ENCODE measurements around the gene SERAC1. TPM values are rescaled to one million over a fixed set of nuclear protein-coding genes. Genes with fewer than 3 reads are reported as not detected.

The SERAC1 gene
- total RNA-seq, 1 donor from 2014 or later: 9.5 TPM

- Histone ChIP-seq H3K4me3 (ENCODE audit: low read depth, low read length) (no peak overlapping the region), H3K27me3 (ENCODE audit: control insufficient read depth, insufficient read depth, low read length) (no peaks in the 10 kb centered on the region), H3K36me3 (ENCODE audit: control insufficient read depth, insufficient read depth, low read length) (peaks cover 6% of the 10 kb centered on the region)
- DNase-seq (ENCODE audit: low read depth): no peak
- no peak for TF ChIP-seq CTCF (IDR thresholded peaks at IDR 0.05; ENCODE audit: insufficient read depth, low read length, poor library complexity, severe bottlenecking)
Observed at GRCh38 chr6:158071121-158072082, 96.7 kb downstream of the SERAC1 start.

GRCh38 chr6:158070513-158070912 is 97.5 kb downstream of the SERAC1 start:
- Histone ChIP-seq H3K27me3 (ENCODE audit: control insufficient read depth, insufficient read depth, low read length) (no peaks in the 10 kb centered on the region), H3K36me3 (ENCODE audit: control insufficient read depth, insufficient read depth, low read length) (peaks cover 6% of the 10 kb centered on the region), H3K4me3 (ENCODE audit: low read depth, low read length) (no peak overlapping the region)
- no peak for TF ChIP-seq CTCF (IDR thresholded peaks at IDR 0.05; ENCODE audit: insufficient read depth, low read length, poor library complexity, severe bottlenecking)
- no peak for DNase-seq (ENCODE audit: low read depth)

- no peak overlapping the region for H3K4me3 ChIP-seq (ENCODE audit: low read depth, low read length)
- H3K27me3 ChIP-seq (ENCODE audit: control insufficient read depth, insufficient read depth, low read length): no peaks in the 10 kb centered on the region
- no peak for DNase-seq (ENCODE audit: low read depth)
- TF ChIP-seq CTCF (IDR thresholded peaks at IDR 0.05; ENCODE audit: insufficient read depth, low read length, poor library complexity, severe bottlenecking): no peak
- H3K36me3 ChIP-seq (ENCODE audit: control insufficient read depth, insufficient read depth, low read length): peaks cover 6% of the 10 kb centered on the region
Observed at GRCh38 chr6:158069800-158070195, 98.3 kb downstream of the SERAC1 start.

- peaks cover 6% of the 10 kb centered on the region for H3K36me3 ChIP-seq (ENCODE audit: control insufficient read depth, insufficient read depth, low read length)
- no peak overlapping the region for H3K4me3 ChIP-seq (ENCODE audit: low read depth, low read length)
- DNase-seq (ENCODE audit: low read depth): peak; percentile 49
- no peak for TF ChIP-seq CTCF (IDR thresholded peaks at IDR 0.05; ENCODE audit: insufficient read depth, low read length, poor library complexity, severe bottlenecking)
- H3K27me3 ChIP-seq (ENCODE audit: control insufficient read depth, insufficient read depth, low read length): no peaks in the 10 kb centered on the region
Observed at GRCh38 chr6:158068893-158069799, 98.9 kb downstream of the SERAC1 start.

- no peak for TF ChIP-seq CTCF (IDR thresholded peaks at IDR 0.05; ENCODE audit: insufficient read depth, low read length, poor library complexity, severe bottlenecking)
- no peak for DNase-seq (ENCODE audit: low read depth)
- H3K4me3 ChIP-seq (ENCODE audit: low read depth, low read length): no peak overlapping the region
- no peaks in the 10 kb centered on the region for H3K27me3 ChIP-seq (ENCODE audit: control insufficient read depth, insufficient read depth, low read length)
- peaks cover 5% of the 10 kb centered on the region for H3K36me3 ChIP-seq (ENCODE audit: control insufficient read depth, insufficient read depth, low read length)
Observed at GRCh38 chr6:158068156-158068892, 99.7 kb downstream of the SERAC1 start.
